Left lung (tissue), 10 donors: Measurements from ENCODE around the gene C6orf47. TPM values are rescaled to one million over a fixed set of nuclear protein-coding genes. Genes with fewer than 3 reads are reported as not detected.

ENCODE experiments used
- ATAC-seq: fragments of 200-7000 bp; cut with Tn5 transposase; one replicate; pipeline ENCODE4 v1.9.1; 2020; ENCODE audit warnings: moderate library complexity
- DNase-seq, 4 donors: peaks; one replicate each; pipeline ENCODE4 v3.0.0-alpha.2; 2013 to 2020
- H3K27ac ChIP-seq, 2 donors: fragments of 200-600 bp; sonication (generic) in 1 of 2; one replicate each; pipeline versions ENCODE4 v1.5.0 to v1.8.0; 2020 to 2021
- H3K27me3 ChIP-seq, 2 donors: fragments of 200-600 bp; sonication (generic) in 1 of 2; one replicate each; pipeline versions ENCODE4 v1.5.0 to v1.8.0; 2020 to 2021
- H3K36me3 ChIP-seq, 2 donors: fragments of 200-600 bp; sonication (generic) in 1 of 2; one replicate each; pipeline versions ENCODE4 v1.5.0 to v1.8.0; 2020 to 2021
- H3K4me1 ChIP-seq, 2 donors: fragments of 200-600 bp; one replicate each; pipeline ENCODE4 v1.8.0; 2021
- H3K4me3 ChIP-seq, 2 donors: fragments of 200-600 bp; sonication (generic) in 1 of 2; one replicate each; pipeline versions ENCODE4 v1.5.0 to v1.8.0; 2020 to 2021; ENCODE audit warnings: mild to moderate bottlenecking in 1 of 2
- H3K9me3 ChIP-seq, 2 donors: fragments of 200-600 bp; sonication (generic) in 1 of 2; one replicate each; pipeline versions ENCODE4 v1.5.0 to v1.8.0; 2020 to 2021
- intact Hi-C, 2 donors: fragments of 100-400 bp; cut with DNase I; formaldehyde crosslinking; loops; one replicate each; pipeline versions ENCODE4 v1.11.2 to v1.14.2; 2022
- polyA plus RNA-seq, 6 donors: library from polyadenylated mRNA; unstranded; fragments of 120-200 nt; gene quantifications; one replicate each; pipeline ENCODE4 v1.2.1, GENCODE V29; 2013; ENCODE audit not compliant: insufficient read length in 6 of 6
- total RNA-seq, 2 donors: library from RNA; stranded (reverse); fragmentation: NEBNext Ultra II Directional; extraction: Animal tissue kit (Norgen Biotek cat#: 25700); gene quantifications; one replicate each; pipeline ENCODE4 v1.2.1, GENCODE V29; 2021
- TF ChIP-seq, protein P1 (sequence below), 2 donors: fragments of 200-600 bp; sonication (generic) in 1 of 2; IDR thresholded peaks; one replicate each; pipeline versions ENCODE4 v1.5.0 to v1.8.0; 2021; ENCODE audit warnings: antibody characterized with exemption in 2 of 2
- donor health status: DM: no; HTN: yes; CAD: no.
- donor health status: DM: no; HTN: no; CAD: no.

The C6orf47 gene
- total and polyA plus RNA-seq, 8 donors = 15.3 to 23.8 (median 18.2) TPM

DNA sequence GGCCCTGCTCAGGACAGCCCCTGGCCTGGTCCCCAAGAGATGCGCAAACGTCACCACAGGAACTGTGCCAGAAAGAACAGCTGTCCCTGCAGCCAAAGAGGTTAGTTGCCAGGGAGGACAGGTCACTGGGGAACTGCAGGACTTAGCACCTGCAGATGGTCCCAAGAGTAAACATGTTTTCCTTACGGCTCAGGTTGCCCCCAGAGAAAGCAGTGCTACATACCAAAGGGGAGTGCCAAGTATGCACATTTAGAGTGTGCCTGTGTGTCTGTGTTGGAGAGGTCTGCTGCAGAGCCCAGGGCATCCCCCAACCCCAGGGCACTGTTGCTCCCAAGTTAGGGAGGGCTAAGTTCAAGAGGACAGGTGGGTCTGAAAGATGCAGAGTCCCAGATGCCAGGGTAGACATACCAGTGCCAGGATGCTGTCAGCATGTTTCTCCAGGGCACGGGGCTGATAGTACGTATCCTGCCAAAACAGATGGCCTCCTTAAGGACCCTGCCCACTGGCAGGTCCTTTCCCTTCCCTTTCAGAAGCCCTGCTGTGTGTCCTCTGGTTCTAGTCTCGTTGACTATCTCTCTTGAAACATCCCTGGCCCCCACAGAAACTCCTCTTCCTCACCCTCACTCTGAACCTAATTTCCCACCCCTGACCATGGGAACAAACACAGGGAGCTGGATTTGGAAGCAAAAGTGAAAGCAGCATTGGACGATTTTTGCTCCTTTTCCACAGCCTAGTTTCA lies 41.3 kb upstream of the C6orf47 start:
- Histone ChIP-seq H3K36me3 (peaks cover 0 to 28% of the 10 kb centered on the region in 2 donors), H3K4me1 (peaks cover 13 to 36% of the 10 kb centered on the region in 2 donors), H3K9me3 (no peaks in the 10 kb centered on the region), H3K27ac (peak overlapping the region; percentile 97 to 99), H3K4me3 (peak overlapping the region; percentile 80 to 87), H3K27me3 (no peaks in the 10 kb centered on the region)
- DNase-seq (peak in 1 of 4 donors; percentile 20), ATAC-seq (peak; percentile 1)
- intact Hi-C loops = no loop called here
- TF ChIP-seq, protein P1, sequence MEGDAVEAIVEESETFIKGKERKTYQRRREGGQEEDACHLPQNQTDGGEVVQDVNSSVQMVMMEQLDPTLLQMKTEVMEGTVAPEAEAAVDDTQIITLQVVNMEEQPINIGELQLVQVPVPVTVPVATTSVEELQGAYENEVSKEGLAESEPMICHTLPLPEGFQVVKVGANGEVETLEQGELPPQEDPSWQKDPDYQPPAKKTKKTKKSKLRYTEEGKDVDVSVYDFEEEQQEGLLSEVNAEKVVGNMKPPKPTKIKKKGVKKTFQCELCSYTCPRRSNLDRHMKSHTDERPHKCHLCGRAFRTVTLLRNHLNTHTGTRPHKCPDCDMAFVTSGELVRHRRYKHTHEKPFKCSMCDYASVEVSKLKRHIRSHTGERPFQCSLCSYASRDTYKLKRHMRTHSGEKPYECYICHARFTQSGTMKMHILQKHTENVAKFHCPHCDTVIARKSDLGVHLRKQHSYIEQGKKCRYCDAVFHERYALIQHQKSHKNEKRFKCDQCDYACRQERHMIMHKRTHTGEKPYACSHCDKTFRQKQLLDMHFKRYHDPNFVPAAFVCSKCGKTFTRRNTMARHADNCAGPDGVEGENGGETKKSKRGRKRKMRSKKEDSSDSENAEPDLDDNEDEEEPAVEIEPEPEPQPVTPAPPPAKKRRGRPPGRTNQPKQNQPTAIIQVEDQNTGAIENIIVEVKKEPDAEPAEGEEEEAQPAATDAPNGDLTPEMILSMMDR (IDR thresholded peaks at IDR 0.05) = no peak

DNA sequence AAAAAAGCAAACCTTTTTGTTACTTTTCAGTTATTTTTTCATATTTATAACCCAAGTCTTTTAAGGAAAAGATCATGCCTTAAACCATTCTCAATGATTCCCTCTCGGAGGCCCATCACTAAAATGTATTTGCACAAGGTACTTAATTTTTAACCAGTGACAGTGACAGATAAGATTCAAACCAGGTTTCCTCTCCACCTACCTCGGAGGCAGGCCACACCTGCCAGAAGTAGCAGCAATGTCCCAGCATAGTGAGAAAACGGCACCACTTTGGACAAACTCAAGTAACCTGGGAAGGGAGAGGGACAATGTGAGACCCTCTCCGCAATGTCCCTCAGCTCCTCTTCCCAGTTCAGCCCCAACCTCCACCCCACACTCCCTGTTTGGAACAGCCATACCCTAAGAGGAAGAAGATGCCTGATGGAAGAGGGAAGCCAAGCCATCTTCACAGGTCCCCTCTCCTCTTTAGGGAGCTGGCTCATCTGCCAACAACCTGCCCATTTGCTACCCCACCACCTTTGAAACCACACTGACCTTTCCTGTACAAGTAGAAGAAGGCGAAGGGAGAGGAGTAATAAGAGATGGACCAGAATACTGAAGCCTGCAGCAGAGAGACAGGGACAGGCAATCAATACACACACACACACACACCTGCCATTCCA lies 40.3 kb upstream of the C6orf47 start:
- Histone ChIP-seq H3K36me3 (peaks cover 0 to 37% of the 10 kb centered on the region in 2 donors), H3K27ac (no peak overlapping the region), H3K9me3 (no peaks in the 10 kb centered on the region), H3K4me1 (peaks cover 13 to 36% of the 10 kb centered on the region in 2 donors), H3K27me3 (no peaks in the 10 kb centered on the region), H3K4me3 (peak overlapping the region in 1 of 2 donors; percentile 87)
- TF ChIP-seq, protein P1 (IDR thresholded peaks at IDR 0.05) = no peak
- intact Hi-C loops = no loop called here
- peak in 1 of 4 donors; percentile 2 for DNase-seq
- ATAC-seq = no peak

DNA sequence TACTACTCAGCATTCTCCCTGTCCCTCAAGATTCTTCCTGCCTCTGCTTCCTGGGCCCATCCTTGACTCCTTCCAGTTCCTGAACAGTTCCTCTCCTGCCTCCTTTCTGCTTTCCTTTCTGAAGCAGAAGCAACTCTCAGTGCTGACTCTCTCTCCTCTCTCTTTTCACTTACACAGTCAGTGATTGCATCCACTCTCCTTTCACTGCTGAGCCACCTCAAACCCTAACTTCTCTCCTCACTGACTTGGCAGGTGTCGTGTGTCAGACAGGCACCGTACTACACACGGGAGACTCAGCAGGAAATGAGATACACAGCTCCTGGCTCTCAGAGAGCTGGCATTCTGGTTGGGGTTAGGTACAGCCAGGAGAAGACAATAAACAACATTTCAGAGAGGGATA lies 37.0 kb upstream of the C6orf47 start:
- DNase-seq (no peak), ATAC-seq (no peak)
- intact Hi-C loops = no loop called here
- Histone ChIP-seq H3K27me3 (no peaks in the 10 kb centered on the region), H3K4me1 (peaks cover 13 to 28% of the 10 kb centered on the region in 2 donors), H3K9me3 (no peaks in the 10 kb centered on the region), H3K27ac (no peak overlapping the region), H3K36me3 (peaks cover 0 to 71% of the 10 kb centered on the region in 2 donors), H3K4me3 (no peak overlapping the region)
- TF ChIP-seq, protein P1 (IDR thresholded peaks at IDR 0.05) = no peak

DNA sequence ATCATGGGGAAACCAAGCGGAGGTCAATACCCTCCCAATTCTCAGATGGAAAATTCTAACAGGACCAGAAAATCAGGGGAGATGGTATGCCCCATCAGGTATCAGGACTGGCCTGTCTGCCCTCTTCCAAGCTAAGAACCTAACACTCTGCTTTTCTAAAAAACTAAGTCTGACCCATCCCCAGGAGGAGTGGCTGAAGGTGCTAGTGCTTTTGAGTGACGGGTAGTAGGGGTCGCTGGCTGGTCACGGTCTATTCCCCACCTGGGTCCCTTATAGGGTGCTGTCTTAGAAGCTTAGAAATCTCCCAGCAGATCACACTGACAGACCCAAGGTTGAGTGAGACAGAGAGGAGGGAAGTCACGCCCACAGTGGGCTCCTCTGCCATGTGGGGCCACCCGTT lies 33.0 kb upstream of the C6orf47 start:
- intact Hi-C loops = no loop called here
- no peaks in the 10 kb centered on the region for H3K4me1 ChIP-seq
- H3K4me3 ChIP-seq = no peak overlapping the region
- DNase-seq (no peak), ATAC-seq (no peak)
- H3K27me3 ChIP-seq = no peaks in the 10 kb centered on the region
- TF ChIP-seq, protein P1 (IDR thresholded peaks at IDR 0.05) = no peak
- H3K27ac ChIP-seq = no peak overlapping the region
- peaks cover 0 to 89% of the 10 kb centered on the region in 2 donors for H3K36me3 ChIP-seq
- H3K9me3 ChIP-seq = no peaks in the 10 kb centered on the region

DNA sequence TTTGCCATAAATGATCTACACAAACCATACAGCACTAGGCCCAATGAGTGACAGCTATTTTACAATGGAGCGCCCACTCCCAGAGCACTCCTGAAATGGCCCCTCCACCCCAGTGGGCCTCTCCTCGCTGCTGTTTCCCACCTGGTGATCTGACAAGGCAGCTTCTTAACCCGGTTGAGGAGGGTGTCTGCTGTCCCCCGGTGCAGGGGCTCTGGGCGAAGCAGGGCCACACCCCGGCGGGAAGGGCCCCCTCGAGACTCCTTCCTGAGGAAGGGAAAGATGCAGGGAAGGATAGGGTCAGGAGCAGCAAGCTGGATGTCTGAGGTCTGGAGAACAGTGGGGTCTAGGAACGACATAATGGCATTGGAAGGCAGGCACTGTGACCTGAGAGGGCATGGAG lies 32.3 kb upstream of the C6orf47 start:
- Histone ChIP-seq H3K27me3 (no peaks in the 10 kb centered on the region), H3K36me3 (peaks cover 0 to 92% of the 10 kb centered on the region in 2 donors), H3K4me3 (no peak overlapping the region), H3K9me3 (no peaks in the 10 kb centered on the region), H3K27ac (no peak overlapping the region), H3K4me1 (no peaks in the 10 kb centered on the region)
- intact Hi-C loops = no loop called here
- no peak for ATAC-seq
- TF ChIP-seq, protein P1 (IDR thresholded peaks at IDR 0.05) = no peak
- peak in 1 of 4 donors; percentile 29 for DNase-seq
